ENCODE results near the gene TMEM119.
"Not testable (repeated sequence)": the region's sequence is repeated elsewhere in the genome, so short reads cannot be mapped to it uniquely, and the experiment has no call there.

TMEM119 gene

GRCh38 chr12:108560752-108561719 is 36.8 kb downstream of the TMEM119 start, which contains the start of gene SART3:
TSS of gene SART3 (minus strand) at chr12:108561173. CDS start at chr12:108561154, 19 bp downstream.
- peak; percentile 72 to 85 for DNase-seq
- Histone ChIP-seq H3K27ac (peak within 1 kb of the TSS; percentile 92 to 94), H3K9me3 (no peaks in the 10 kb centered on the region), H3K4me1 (peaks cover 0 to 65% (median 46%) of the 10 kb centered on the region in 4 donors), H3K27me3 (no peaks in the 10 kb centered on the region), H3K4me3 (peak within 1 kb of the TSS; percentile 82 to 93), H3K36me3 (peaks cover 11 to 30% (median 19%) of the 10 kb centered on the region in 3 donors)
- intact Hi-C loops (cut with DNase I; ENCODE audit: low total_unique reads): loop anchor here (5.0 to 10.0 kb wide), 5 partner anchors 171 to 531 kb away; partner anchors contain the start of genes ALKBH2, CORO1C and SSH1
- TF ChIP-seq CTCF (IDR thresholded peaks at IDR 0.05): no peak

- DNase-seq: no peak
- H3K9me3 ChIP-seq: no peaks in the 10 kb centered on the region
- no peak for TF ChIP-seq CTCF (IDR thresholded peaks at IDR 0.05)
- H3K27ac ChIP-seq: peak overlapping the region; percentile 92 to 94
- peaks cover 10 to 23% (median 14%) of the 10 kb centered on the region in 3 donors for H3K36me3 ChIP-seq
- H3K4me1 ChIP-seq: peaks cover 0 to 66% (median 42%) of the 10 kb centered on the region in 4 donors
- intact Hi-C loops (cut with DNase I; ENCODE audit: low total_unique reads): loop anchor here (5.0 to 10.0 kb wide), 5 partner anchors 172 to 532 kb away; partner anchors contain the start of genes ALKBH2, CORO1C and SSH1
- no peaks in the 10 kb centered on the region for H3K27me3 ChIP-seq
- peak overlapping the region; percentile 82 to 93 for H3K4me3 ChIP-seq
Measured at GRCh38 chr12:108560321-108560721, 37.6 kb downstream of the TMEM119 start.

GRCh38 chr12:108559748-108560147 is 38.1 kb downstream of the TMEM119 start:
- intact Hi-C loops (cut with DNase I; ENCODE audit: low total_unique reads): loop anchor here (5.0 to 10.0 kb wide), 5 partner anchors 173 to 533 kb away; partner anchors contain the start of genes ALKBH2, CORO1C and SSH1
- no peak for TF ChIP-seq CTCF (IDR thresholded peaks at IDR 0.05)
- peaks cover 6 to 18% (median 8%) of the 10 kb centered on the region in 3 donors for H3K36me3 ChIP-seq
- H3K4me3 ChIP-seq: peak overlapping the region; percentile 82 to 93
- peaks cover 0 to 71% (median 42%) of the 10 kb centered on the region in 4 donors for H3K4me1 ChIP-seq
- H3K9me3 ChIP-seq: no peaks in the 10 kb centered on the region
- no peaks in the 10 kb centered on the region for H3K27me3 ChIP-seq
- DNase-seq: no peak
- no peak overlapping the region for H3K27ac ChIP-seq

GRCh38 chr12:108559007-108559655 is 38.8 kb downstream of the TMEM119 start:
- H3K4me3 ChIP-seq: no peak overlapping the region

GRCh38 chr12:108555383-108555782 is 42.5 kb downstream of the TMEM119 start:
- H3K4me1 ChIP-seq: peaks cover 0 to 84% (median 33%) of the 10 kb centered on the region in 4 donors
- H3K27me3 ChIP-seq; DNase-seq; H3K36me3 ChIP-seq; H3K27ac ChIP-seq; H3K9me3 ChIP-seq; H3K4me3 ChIP-seq; intact Hi-C loops (cut with DNase I; ENCODE audit: low total_unique reads): not testable (repeated sequence)

More at GRCh38 chr12:108559007-108559655, 38.8 kb downstream of the TMEM119 start:
- no peak for TF ChIP-seq CTCF (IDR thresholded peaks at IDR 0.05)
- intact Hi-C loops (cut with DNase I; ENCODE audit: low total_unique reads): no loop called here
- Histone ChIP-seq H3K36me3 (peaks cover 0 to 12% (median 2%) of the 10 kb centered on the region in 3 donors), H3K27ac (no peak overlapping the region), H3K4me1 (peaks cover 0 to 71% (median 40%) of the 10 kb centered on the region in 4 donors), H3K9me3 (no peaks in the 10 kb centered on the region), H3K27me3 (no peaks in the 10 kb centered on the region)
- no peak for DNase-seq
